ENCODE measurements around the gene GLDN. TPM values are rescaled to one million over a fixed set of nuclear protein-coding genes. Genes with fewer than 3 reads are reported as not detected.

Gene GLDN
- total RNA-seq, 1 experiment from 2014 or later: 0.35 TPM

DNA sequence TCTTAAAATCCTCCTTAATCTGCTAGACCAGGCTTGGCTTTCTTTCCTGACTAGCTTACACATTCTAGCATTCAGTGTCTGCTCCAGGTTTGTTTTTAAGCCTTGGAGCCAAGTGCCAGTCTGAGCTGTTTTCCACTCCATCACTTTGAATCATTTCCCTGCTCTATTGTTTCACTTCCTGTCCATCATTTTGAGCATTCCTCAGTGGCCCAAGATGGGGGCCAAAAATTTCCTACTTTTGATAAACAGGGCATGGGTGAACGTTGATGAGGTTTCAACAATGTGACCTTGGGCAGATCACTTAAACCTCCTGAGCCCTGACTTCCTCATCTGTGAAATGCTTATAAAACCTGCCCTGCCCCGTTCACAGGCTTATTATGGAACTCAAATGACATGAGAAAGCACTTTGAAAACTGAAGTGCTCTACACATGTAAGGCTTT is 7.4 kb upstream of the GLDN start:
- no peak for DNase-seq
- Histone ChIP-seq H3K27me3 (ENCODE audit: control insufficient read depth, insufficient read depth, low read length) (no peaks in the 10 kb centered on the region), H3K4me3 (ENCODE audit: insufficient read depth, low read depth, low read length) (no peak overlapping the region), H3K36me3 (replicated peaks; ENCODE audit: control insufficient read depth, insufficient read depth, low read length) (no peaks in the 10 kb centered on the region)

DNA sequence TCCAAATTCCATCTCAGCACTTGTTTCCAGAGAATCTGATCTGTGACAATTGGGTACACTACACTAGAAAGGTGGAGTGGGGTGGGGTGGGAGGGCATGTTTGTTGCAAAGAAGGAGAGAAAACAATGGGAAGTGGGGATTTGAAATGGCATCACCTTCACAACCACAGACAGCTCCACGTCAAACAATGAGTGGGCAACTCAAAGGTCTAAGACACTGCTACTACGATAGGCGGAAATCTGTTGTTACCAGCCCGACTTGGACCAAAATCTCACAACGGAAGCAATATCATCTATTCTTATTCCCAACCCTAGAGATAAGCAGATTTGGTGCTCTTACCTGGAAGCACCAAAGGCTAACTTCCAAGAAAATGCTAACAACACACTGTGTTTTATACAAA is 6.4 kb upstream of the GLDN start:
- no peaks in the 10 kb centered on the region for H3K27me3 ChIP-seq (ENCODE audit: control insufficient read depth, insufficient read depth, low read length)
- no peak overlapping the region for H3K4me3 ChIP-seq (ENCODE audit: insufficient read depth, low read depth, low read length)
- no peaks in the 10 kb centered on the region for H3K36me3 ChIP-seq (replicated peaks; ENCODE audit: control insufficient read depth, insufficient read depth, low read length)
- no peak for DNase-seq

DNA sequence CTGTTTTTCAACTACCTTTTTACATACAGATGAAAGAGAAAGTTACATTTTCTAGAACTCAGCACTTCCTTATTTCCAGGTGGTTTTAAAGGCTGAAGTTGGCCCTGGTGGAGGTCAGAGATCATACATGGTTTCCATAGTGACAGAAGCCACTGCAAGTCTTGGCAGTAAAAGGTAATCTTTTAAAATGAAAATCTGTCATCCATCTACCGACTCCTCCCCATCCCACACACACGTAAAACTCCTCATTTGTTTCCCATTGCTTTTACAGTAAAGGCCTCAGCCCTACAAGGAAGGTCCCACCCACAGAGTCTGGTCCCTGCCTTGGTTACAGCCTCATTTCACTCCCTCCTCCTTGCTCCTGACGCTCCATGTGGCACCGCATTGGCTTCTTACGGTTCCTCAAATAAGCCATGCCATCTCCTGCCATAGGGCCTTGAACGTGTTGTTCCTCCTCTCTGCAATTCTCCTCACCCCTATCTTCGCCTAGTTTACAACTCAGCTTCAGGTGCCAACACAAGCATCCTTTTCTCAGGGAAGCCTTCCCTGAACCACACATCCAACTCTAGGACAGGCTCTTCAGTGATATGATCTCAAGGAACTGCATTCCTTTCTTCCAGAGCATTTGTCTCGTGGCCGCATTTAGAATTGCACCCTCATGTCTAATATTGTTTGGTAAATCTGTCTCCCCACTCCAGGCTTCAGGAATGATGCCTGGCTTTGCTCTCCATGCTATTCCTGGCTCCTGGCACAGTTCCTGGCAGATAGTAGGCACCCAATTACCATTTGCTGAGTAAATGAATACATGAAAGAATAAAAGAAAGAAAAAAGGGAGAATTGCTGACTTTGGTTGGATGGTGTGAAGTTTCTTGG is 5.7 kb upstream of the GLDN start:
- Histone ChIP-seq H3K4me3 (ENCODE audit: insufficient read depth, low read depth, low read length) (no peak overlapping the region), H3K36me3 (replicated peaks; ENCODE audit: control insufficient read depth, insufficient read depth, low read length) (no peaks in the 10 kb centered on the region), H3K27me3 (ENCODE audit: control insufficient read depth, insufficient read depth, low read length) (peaks cover 4% of the 10 kb centered on the region)
- DNase-seq: no peak

DNA sequence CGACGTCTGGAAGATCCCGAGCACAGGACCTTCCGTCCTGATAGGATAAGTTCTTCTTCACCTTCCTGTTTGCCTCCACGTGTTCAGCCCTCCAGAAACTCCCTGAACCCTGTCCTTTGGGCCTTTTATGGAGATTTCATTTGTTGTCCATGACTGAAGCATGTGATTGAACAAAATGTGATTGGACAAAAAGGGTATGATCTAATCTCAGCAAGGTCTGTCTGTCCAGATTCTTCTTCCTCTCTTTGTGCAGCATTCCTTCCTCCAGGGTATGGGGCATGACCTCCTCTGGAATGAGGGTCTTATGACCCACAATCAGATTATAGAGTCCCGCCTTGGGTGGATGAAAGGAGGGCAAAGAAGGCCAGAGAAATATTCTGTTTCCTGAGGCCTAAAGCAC is 3.0 kb upstream of the GLDN start, which contains the start of gene CYP19A1:
CYP19A1 (minus strand) TSS at position 101 of the 400 bp plus-strand sequence. CDS start 95,684 bp downstream, outside the sequence.
- H3K4me3 ChIP-seq (ENCODE audit: insufficient read depth, low read depth, low read length): no peak within 1 kb of the TSS
- H3K36me3 ChIP-seq (replicated peaks; ENCODE audit: control insufficient read depth, insufficient read depth, low read length): no peaks in the 10 kb centered on the region
- peaks cover 24% of the 10 kb centered on the region for H3K27me3 ChIP-seq (ENCODE audit: control insufficient read depth, insufficient read depth, low read length)
- no peak for DNase-seq

DNA sequence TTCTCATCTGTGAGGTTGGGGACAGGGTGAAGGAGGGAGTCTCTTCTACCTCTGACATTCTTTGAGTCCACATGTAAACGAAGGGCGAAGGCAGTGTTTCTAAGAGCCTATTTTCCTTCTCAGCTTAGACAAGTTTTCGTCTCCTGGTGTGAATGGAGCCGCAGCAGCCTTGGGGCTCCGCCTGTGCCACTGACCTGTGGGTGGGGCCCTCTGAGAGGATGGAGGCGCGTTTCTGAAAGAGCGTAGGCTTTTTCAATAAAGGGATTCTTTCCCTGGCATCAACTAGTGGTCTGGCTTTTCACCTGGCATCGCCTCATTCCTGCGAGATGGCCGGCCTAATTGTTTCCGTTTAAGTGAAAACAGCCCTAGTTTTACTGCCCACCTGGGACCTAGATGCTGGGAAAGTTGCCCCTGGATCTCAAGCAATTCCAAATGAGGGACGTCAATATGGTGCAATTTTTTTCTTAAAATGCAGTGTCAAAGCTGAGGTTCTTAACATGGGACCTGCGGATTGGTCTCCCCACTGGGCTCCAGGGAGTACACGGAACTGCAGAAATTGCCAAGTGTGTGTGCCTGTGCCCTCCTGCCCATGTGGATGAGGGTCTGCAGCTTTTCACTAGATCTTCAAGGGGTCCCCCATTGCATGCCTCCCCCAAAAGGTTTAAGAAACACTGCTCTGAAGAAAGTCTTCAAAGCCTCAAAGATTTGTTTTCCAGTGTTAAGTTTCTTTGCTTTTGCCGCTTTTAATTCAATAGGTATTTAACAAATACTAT is 958 bp downstream of the GLDN start:
- H3K4me3 ChIP-seq (ENCODE audit: insufficient read depth, low read depth, low read length): peak overlapping the region; percentile 38; the same call in 1 of the 2 replicates
- DNase-seq: peak; percentile 43
- peaks cover 24% of the 10 kb centered on the region for H3K27me3 ChIP-seq (ENCODE audit: control insufficient read depth, insufficient read depth, low read length)
- H3K36me3 ChIP-seq (replicated peaks; ENCODE audit: control insufficient read depth, insufficient read depth, low read length): no peaks in the 10 kb centered on the region

DNA sequence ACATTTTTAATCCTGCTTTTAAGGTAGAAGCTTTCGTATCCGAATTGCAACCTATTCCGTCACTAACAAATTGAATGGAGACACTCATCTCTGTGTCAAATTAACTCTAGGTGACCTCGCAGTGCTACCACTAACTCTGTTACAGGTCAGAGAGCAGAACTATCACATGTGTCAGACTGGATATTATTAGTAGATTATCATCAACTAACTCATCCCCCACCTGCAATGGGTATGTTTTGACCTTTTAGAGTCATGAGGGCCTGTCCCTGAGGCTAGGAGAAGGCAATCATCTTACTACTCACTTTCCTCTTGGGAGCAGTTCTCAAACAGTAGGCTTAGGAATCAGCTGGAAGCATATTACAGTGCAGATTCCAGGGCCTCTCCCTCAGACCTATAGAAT is 2.0 kb downstream of the GLDN start:
- no peak for DNase-seq

DNA sequence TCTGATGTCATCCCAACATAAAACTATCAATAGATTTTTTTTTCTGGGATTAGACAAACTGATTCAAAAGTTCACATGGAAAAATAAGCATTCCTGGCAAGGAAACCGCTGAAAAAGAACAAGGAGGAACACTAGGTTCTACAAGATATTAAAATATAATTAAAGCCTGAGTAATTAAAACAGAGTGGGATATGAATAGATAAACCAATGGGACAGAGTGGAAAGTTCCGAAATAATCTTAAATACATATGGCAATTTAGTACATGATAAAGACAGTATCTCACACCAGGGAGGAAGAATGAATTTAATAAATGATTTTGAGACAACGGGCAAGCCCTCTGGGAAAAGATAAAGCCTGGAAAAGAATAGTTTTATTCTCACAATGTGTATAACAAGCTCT is 4.7 kb downstream of the GLDN start:
- H3K36me3 ChIP-seq (replicated peaks; ENCODE audit: control insufficient read depth, insufficient read depth, low read length): no peaks in the 10 kb centered on the region
- H3K27me3 ChIP-seq (ENCODE audit: control insufficient read depth, insufficient read depth, low read length): peaks cover 16% of the 10 kb centered on the region
- no peak overlapping the region for H3K4me3 ChIP-seq (ENCODE audit: insufficient read depth, low read depth, low read length)
- DNase-seq: no peak

More for the DNA sequence above, 2.0 kb downstream of the GLDN start:
- Histone ChIP-seq H3K4me3 (ENCODE audit: insufficient read depth, low read depth, low read length) (no peak overlapping the region), H3K27me3 (ENCODE audit: control insufficient read depth, insufficient read depth, low read length) (peaks cover 24% of the 10 kb centered on the region), H3K36me3 (replicated peaks; ENCODE audit: control insufficient read depth, insufficient read depth, low read length) (no peaks in the 10 kb centered on the region)

DNA sequence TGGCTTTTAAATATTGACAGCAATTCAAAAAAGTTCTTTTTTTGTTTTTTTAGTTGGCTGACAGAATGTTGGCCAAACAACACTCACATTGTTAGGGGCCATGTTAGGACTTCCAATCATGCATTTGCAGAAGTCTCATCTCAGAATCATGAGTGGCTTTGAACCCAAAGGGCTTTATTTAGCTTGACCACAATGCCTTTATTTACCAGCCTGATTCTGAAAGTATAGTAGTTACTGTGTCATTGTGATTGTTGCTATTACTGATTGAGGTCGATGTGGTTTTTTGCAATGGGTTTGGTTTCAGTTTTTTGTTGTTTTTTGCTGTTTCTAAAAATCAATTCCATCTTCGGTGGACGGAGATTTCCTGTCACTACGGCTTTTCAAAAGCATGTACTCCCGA is 7.2 kb downstream of the GLDN start:
- Histone ChIP-seq H3K36me3 (replicated peaks; ENCODE audit: control insufficient read depth, insufficient read depth, low read length) (no peaks in the 10 kb centered on the region), H3K4me3 (ENCODE audit: insufficient read depth, low read depth, low read length) (no peak overlapping the region), H3K27me3 (ENCODE audit: control insufficient read depth, insufficient read depth, low read length) (no peaks in the 10 kb centered on the region)
- DNase-seq: no peak

DNA sequence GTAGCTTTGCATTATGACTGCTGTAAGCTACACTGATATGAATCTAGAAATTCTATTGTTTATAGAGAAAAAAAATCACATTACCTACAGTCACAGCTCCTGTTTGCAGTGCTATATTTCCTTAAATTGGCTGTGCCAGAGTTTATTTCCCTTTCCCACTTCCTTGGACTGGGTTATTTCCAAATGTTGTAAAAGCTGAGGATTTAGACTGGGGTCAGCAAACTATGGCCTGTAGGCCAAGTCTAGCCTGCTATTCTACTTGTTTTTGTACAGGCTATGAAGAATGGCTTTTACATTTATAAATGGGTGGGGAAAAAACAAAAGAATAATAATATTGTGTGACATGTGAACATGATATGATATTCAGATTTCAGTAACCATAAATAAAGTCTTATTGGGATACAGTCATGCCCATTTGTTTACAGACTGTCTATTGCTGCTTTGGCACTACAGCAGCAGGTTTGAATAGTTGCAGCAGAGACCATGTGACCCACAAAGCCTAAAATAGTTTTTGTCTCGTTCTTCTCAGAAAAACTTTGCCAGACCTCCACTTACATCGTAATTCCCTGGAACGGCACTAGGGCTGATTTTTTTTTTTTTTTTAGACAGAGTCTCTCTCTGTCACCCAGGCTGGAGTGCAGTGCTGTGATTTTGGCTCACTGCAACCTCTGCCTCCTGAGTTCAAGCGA is 7.8 kb downstream of the GLDN start:
- no peaks in the 10 kb centered on the region for H3K27me3 ChIP-seq (ENCODE audit: control insufficient read depth, insufficient read depth, low read length)
- no peak overlapping the region for H3K4me3 ChIP-seq (ENCODE audit: insufficient read depth, low read depth, low read length)
- DNase-seq: no peak

DNA sequence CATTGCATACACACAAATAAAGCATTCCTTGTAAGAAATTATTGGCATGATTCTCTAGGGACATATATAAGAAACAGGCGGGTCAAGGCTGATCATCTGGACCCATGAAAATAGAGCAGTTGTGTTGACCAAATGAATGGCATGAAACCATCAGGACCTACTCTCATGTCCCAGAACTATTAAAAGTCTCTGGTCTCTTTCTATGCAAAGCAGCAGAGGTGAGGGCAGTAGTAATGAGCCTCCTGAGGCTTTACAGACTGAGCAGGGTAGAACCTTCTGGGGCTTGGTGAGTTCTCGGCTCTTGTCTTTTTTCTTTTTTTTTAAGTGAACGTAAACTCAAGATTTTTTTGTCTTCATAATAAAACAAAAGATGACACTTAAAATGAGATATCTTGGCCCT is 9.3 kb downstream of the GLDN start:
- Histone ChIP-seq H3K4me3 (ENCODE audit: insufficient read depth, low read depth, low read length) (no peak overlapping the region), H3K27me3 (ENCODE audit: control insufficient read depth, insufficient read depth, low read length) (no peaks in the 10 kb centered on the region), H3K36me3 (replicated peaks; ENCODE audit: control insufficient read depth, insufficient read depth, low read length) (no peaks in the 10 kb centered on the region)
- no peak for DNase-seq

More for the DNA sequence above, 7.8 kb downstream of the GLDN start:
- H3K36me3 ChIP-seq (replicated peaks; ENCODE audit: control insufficient read depth, insufficient read depth, low read length): no peaks in the 10 kb centered on the region

DNA sequence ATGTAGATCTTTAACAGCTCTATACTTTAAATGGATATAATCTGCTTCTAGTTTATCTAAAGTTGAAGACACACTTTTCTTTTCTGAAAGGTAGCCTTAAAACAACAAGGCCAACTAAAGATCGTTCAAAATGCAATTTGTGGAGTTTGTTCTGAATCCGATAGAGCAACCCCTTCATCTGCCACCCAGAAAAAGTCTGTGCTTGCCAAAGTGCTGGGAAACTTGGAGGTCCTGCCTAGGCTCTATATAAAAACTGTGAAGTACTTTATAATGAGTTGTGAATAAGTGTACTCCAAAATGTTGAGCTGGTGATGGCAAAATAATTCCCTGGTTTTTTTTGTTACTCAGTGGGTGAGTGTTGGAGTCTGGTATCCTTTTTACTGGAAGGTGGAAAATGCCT is 12.5 kb downstream of the GLDN start:
- Histone ChIP-seq H3K4me3 (ENCODE audit: insufficient read depth, low read depth, low read length) (no peak overlapping the region), H3K27me3 (ENCODE audit: control insufficient read depth, insufficient read depth, low read length) (no peaks in the 10 kb centered on the region), H3K36me3 (replicated peaks; ENCODE audit: control insufficient read depth, insufficient read depth, low read length) (no peaks in the 10 kb centered on the region)
- no peak for DNase-seq

DNA sequence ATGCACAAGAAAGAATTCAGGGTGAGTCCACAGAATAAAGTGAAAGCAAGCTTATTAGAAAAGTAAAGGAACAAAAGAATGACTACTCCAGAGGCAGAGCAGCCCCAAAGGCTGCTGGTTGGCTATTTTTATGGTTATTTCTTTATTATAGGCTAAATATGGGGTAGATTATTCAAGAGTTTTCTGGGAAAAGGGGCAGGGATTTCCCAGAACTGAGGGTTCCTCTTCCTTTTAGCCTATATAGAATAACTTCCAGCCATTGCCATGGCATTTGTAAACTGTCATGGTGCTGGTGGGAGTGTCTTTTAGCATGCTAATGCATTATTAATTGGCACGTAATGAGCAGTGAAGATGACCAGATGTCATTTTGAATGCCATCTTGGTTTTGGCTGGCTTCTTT is 13.6 kb downstream of the GLDN start:
- Histone ChIP-seq H3K4me3 (ENCODE audit: insufficient read depth, low read depth, low read length) (no peak overlapping the region), H3K36me3 (replicated peaks; ENCODE audit: control insufficient read depth, insufficient read depth, low read length) (no peaks in the 10 kb centered on the region), H3K27me3 (ENCODE audit: control insufficient read depth, insufficient read depth, low read length) (no peaks in the 10 kb centered on the region)
- no peak for DNase-seq

DNA sequence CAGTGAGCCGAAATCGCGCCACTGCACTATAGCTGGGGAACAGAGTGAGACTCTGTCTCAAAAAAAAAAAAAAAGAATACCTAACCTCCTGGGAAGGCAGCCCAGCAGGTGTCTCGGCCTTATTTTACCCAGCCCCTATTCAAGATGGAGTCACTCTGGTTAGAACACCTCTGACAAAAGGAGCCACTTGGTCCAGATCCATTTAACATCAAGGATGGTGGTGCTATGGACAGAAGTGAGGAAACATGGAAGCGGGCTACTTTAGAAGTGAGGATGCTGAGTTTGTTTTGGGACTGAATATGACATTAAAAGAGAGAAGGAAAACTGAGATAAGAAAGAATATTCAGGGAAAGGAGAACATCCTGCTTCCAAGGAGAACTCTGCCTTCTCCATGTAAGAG is 14.7 kb downstream of the GLDN start:
- no peaks in the 10 kb centered on the region for H3K27me3 ChIP-seq (ENCODE audit: control insufficient read depth, insufficient read depth, low read length)
- H3K4me3 ChIP-seq (ENCODE audit: insufficient read depth, low read depth, low read length): no peak overlapping the region
- no peaks in the 10 kb centered on the region for H3K36me3 ChIP-seq (replicated peaks; ENCODE audit: control insufficient read depth, insufficient read depth, low read length)

DNA sequence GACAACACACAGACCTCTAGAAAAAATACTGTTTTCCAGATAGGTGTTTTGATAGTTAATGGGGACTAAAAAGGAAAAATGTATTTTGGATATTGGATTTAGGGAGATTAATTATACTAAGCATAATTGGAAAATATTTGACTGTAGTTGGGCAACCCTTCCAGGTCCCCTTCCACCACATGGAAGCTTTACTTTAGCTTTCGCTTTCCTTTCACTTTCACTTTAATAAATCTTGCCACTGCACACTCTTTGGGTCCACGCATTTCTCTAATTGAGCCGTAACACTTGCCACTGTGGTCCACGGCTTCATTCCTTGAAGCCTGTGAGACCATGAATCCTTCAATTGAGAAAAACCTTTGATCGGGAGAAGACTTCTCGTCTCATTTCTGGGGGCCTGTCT is 15.5 kb downstream of the GLDN start:
- Histone ChIP-seq H3K27me3 (ENCODE audit: control insufficient read depth, insufficient read depth, low read length) (no peaks in the 10 kb centered on the region), H3K4me3 (ENCODE audit: insufficient read depth, low read depth, low read length) (no peak overlapping the region), H3K36me3 (replicated peaks; ENCODE audit: control insufficient read depth, insufficient read depth, low read length) (no peaks in the 10 kb centered on the region)
- DNase-seq: no peak

More for the DNA sequence above, 14.7 kb downstream of the GLDN start:
- no peak for DNase-seq

Data from H7 (cell line).